Panc1 (cell line): ENCODE data around the gene PPP1R3D.
"Not testable (repeated sequence)": the region's sequence is repeated elsewhere in the genome, so short reads cannot be mapped to it uniquely, and the experiment has no call there.

ENCODE experiments used
- CTCF ChIP-seq: fragments of 450-650 bp; IDR thresholded peaks from 2 replicates; pipeline ENCODE4 v1.5.1; 2017; ENCODE audit warnings: mild to moderate bottlenecking
- REST ChIP-seq, 2 experiments: IDR thresholded peaks; 2 replicates each; pipeline ENCODE4 v1.6.1; 2011 to 2012; ENCODE audit warnings: low read depth in 2 of 2, control low read depth in 1 of 2, low read length in 1 of 2, mild to moderate bottlenecking in 1 of 2, moderate library complexity in 1 of 2; ENCODE audit not compliant: insufficient read depth in 1 of 2

DNA sequence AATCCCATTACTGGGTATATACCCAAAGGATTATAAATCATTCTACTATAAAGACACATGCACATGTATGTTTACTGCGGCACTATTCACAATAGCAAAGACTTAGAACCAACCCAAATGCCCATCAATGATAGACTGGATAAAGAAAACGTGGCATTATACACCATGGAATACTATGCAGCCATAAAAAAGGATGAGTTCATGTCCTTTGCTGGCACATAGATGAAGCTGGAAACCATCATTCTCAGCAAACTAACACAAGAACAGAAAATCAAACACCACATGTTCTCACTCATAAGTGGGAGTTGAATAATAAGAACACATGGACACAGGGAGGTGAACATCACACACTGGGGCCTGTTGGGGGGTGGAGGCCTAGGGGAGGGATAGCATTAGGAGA lies 50.1 kb downstream of the PPP1R3D start:
- TF ChIP-seq CTCF; REST (IDR thresholded peaks at IDR 0.05; ENCODE audit: insufficient read depth in 1 of 2, low read depth in 2 of 2, low read length in 1 of 2): not testable (repeated sequence)
